Subcutaneous abdominal adipose tissue (tissue), 5 donors: ENCODE data around the gene LRRC39.
"Not testable (repeated sequence)": the region's sequence is repeated elsewhere in the genome, so short reads cannot be mapped to it uniquely, and the experiment has no call there.

Source experiments
- H3K27ac ChIP-seq: one replicate; pipeline ENCODE4 v1.7.0; 2013; ENCODE audit warnings: low read depth, mild to moderate bottlenecking, inconsistent platforms, low read length, moderate library complexity
- H3K27me3 ChIP-seq, 5 donors: one replicate each; pipeline ENCODE4 v1.7.0; 2013; ENCODE audit warnings: low read length in 5 of 5, inconsistent platforms in 1 of 5; ENCODE audit not compliant: control insufficient read depth in 5 of 5, insufficient read depth in 4 of 5
- H3K36me3 ChIP-seq, 5 donors: one replicate each; pipeline ENCODE4 v1.7.0; 2013; ENCODE audit warnings: low read length in 5 of 5; ENCODE audit not compliant: control insufficient read depth in 5 of 5, insufficient read depth in 5 of 5
- H3K4me1 ChIP-seq, 5 donors: one replicate each; pipeline ENCODE4 v1.7.0; 2013; ENCODE audit warnings: low read length in 5 of 5, mild to moderate bottlenecking in 3 of 5, moderate library complexity in 1 of 5; ENCODE audit not compliant: control insufficient read depth in 5 of 5, insufficient read depth in 5 of 5
- H3K4me3 ChIP-seq, 5 donors: one replicate each; pipeline ENCODE4 v1.7.0; 2013; ENCODE audit warnings: low read length in 5 of 5, low read depth in 1 of 5
- H3K9ac ChIP-seq, 5 donors: one replicate each; pipeline ENCODE4 v1.7.0; 2013; ENCODE audit warnings: low read length in 5 of 5, mild to moderate bottlenecking in 4 of 5, moderate library complexity in 3 of 5
- H3K9me3 ChIP-seq, 5 donors: one replicate each; pipeline ENCODE4 v1.7.0; 2013; ENCODE audit warnings: low read length in 5 of 5; ENCODE audit not compliant: control insufficient read depth in 5 of 5
- donor health status: healthy.
- donor health status: healthy.
- donor health status: healthy.
- donor health status: healthy.
- donor health status: healthy.

The LRRC39 gene

GRCh38 chr1:100178091-100178490, at the start of gene LRRC39:
TSS of gene LRRC39 (minus strand) at chr1:100178256. CDS start at chr1:100168516, 9,740 bp downstream.
- Histone ChIP-seq H3K27ac (no peak within 1 kb of the TSS), H3K4me1 (no peaks in the 10 kb centered on the region), H3K27me3 (no peaks in the 10 kb centered on the region), H3K9ac (no peak within 1 kb of the TSS), H3K9me3 (no peaks in the 10 kb centered on the region), H3K36me3 (no peaks in the 10 kb centered on the region), H3K4me3 (no peak within 1 kb of the TSS)

GRCh38 chr1:100222428-100222827, 44.4 kb upstream of the LRRC39 start:
- no peak overlapping the region for H3K27ac ChIP-seq
- no peaks in the 10 kb centered on the region for H3K9me3 ChIP-seq
- H3K4me1 ChIP-seq: no peaks in the 10 kb centered on the region
- H3K9ac ChIP-seq: no peak overlapping the region
- no peaks in the 10 kb centered on the region for H3K27me3 ChIP-seq
- H3K4me3 ChIP-seq: no peak overlapping the region
- H3K36me3 ChIP-seq: peaks cover 10 to 23% (median 19%) of the 10 kb centered on the region in 5 donors

- no peak overlapping the region for H3K4me3 ChIP-seq
- H3K9me3 ChIP-seq: no peaks in the 10 kb centered on the region
- H3K36me3 ChIP-seq: peaks cover 11 to 37% (median 21%) of the 10 kb centered on the region in 5 donors
- no peak overlapping the region for H3K9ac ChIP-seq
- no peaks in the 10 kb centered on the region for H3K4me1 ChIP-seq
- H3K27ac ChIP-seq: no peak overlapping the region
- no peaks in the 10 kb centered on the region for H3K27me3 ChIP-seq
Observed at GRCh38 chr1:100219883-100220282, 41.8 kb upstream of the LRRC39 start.

- Histone ChIP-seq H3K4me1 (no peaks in the 10 kb centered on the region), H3K9me3 (no peaks in the 10 kb centered on the region), H3K4me3 (no peak overlapping the region), H3K27me3 (no peaks in the 10 kb centered on the region), H3K27ac (no peak overlapping the region), H3K9ac (no peak overlapping the region), H3K36me3 (peaks cover 14 to 42% (median 24%) of the 10 kb centered on the region in 5 donors)
Observed at GRCh38 chr1:100219457-100219856, 41.4 kb upstream of the LRRC39 start.

- H3K9ac ChIP-seq: no peak overlapping the region
- no peak overlapping the region for H3K27ac ChIP-seq
- no peaks in the 10 kb centered on the region for H3K27me3 ChIP-seq
- H3K4me3 ChIP-seq: no peak overlapping the region
- no peaks in the 10 kb centered on the region for H3K9me3 ChIP-seq
- H3K36me3 ChIP-seq: peaks cover 25 to 51% (median 33%) of the 10 kb centered on the region in 5 donors
- H3K4me1 ChIP-seq: no peaks in the 10 kb centered on the region
Observed at GRCh38 chr1:100217834-100218233, 39.8 kb upstream of the LRRC39 start.

- Histone ChIP-seq H3K36me3 (peaks cover 40 to 62% (median 46%) of the 10 kb centered on the region in 5 donors), H3K27me3 (no peaks in the 10 kb centered on the region), H3K27ac (no peak overlapping the region), H3K4me1 (no peaks in the 10 kb centered on the region), H3K9ac (no peak overlapping the region), H3K4me3 (no peak overlapping the region), H3K9me3 (no peaks in the 10 kb centered on the region)
Observed at GRCh38 chr1:100215101-100215500, 37.0 kb upstream of the LRRC39 start.

- H3K27ac ChIP-seq: no peak overlapping the region
- peaks cover 43 to 72% (median 49%) of the 10 kb centered on the region in 5 donors for H3K36me3 ChIP-seq
- H3K4me1 ChIP-seq: no peaks in the 10 kb centered on the region
- no peak overlapping the region for H3K9ac ChIP-seq
- H3K4me3 ChIP-seq: no peak overlapping the region
- H3K27me3 ChIP-seq: no peaks in the 10 kb centered on the region
- no peaks in the 10 kb centered on the region for H3K9me3 ChIP-seq
Observed at GRCh38 chr1:100213141-100213540, 35.1 kb upstream of the LRRC39 start.

GRCh38 chr1:100206301-100206700, 28.2 kb upstream of the LRRC39 start:
- Histone ChIP-seq H3K9me3 (no peaks in the 10 kb centered on the region), H3K36me3 (peaks cover 18 to 40% (median 37%) of the 10 kb centered on the region in 5 donors), H3K27ac (no peak overlapping the region), H3K27me3 (no peaks in the 10 kb centered on the region), H3K4me1 (no peaks in the 10 kb centered on the region), H3K9ac (no peak overlapping the region), H3K4me3 (no peak overlapping the region)

- not testable (repeated sequence) for H3K27me3 ChIP-seq, H3K9ac ChIP-seq, H3K27ac ChIP-seq, H3K4me1 ChIP-seq, H3K9me3 ChIP-seq, H3K4me3 ChIP-seq
- peaks cover 12 to 34% (median 33%) of the 10 kb centered on the region in 5 donors for H3K36me3 ChIP-seq
Observed at GRCh38 chr1:100205593-100205992, 27.5 kb upstream of the LRRC39 start.

- peaks cover 11 to 37% (median 30%) of the 10 kb centered on the region in 5 donors for H3K36me3 ChIP-seq
- not testable (repeated sequence) for H3K4me3 ChIP-seq, H3K27ac ChIP-seq, H3K9me3 ChIP-seq, H3K4me1 ChIP-seq, H3K9ac ChIP-seq, H3K27me3 ChIP-seq
Observed at GRCh38 chr1:100205103-100205502, 27.0 kb upstream of the LRRC39 start.

- H3K4me3 ChIP-seq, H3K9me3 ChIP-seq, H3K27me3 ChIP-seq, H3K9ac ChIP-seq, H3K27ac ChIP-seq, H3K4me1 ChIP-seq: not testable (repeated sequence)
- peaks cover 20 to 41% (median 29%) of the 10 kb centered on the region in 5 donors for H3K36me3 ChIP-seq
Observed at GRCh38 chr1:100202703-100203102, 24.6 kb upstream of the LRRC39 start.
